Suprapubic skin (tissue), 4 donors: Measurements from ENCODE around the gene IGFBP3. TPM values are rescaled to one million over a fixed set of nuclear protein-coding genes. Genes with fewer than 3 reads are reported as not detected.

Experiments
- DNase-seq, 2 donors: peaks; one replicate each; pipeline ENCODE4 v3.0.0-alpha.2; 2019; ENCODE audit warnings: low spot score in 2 of 2
- H3K27ac ChIP-seq: fragments of 200-600 bp; sonication (generic); one replicate; pipeline ENCODE4 v1.5.1; 2019
- H3K27me3 ChIP-seq: fragments of 200-600 bp; sonication (generic); one replicate; pipeline ENCODE4 v1.5.1; 2019
- H3K36me3 ChIP-seq: fragments of 200-600 bp; sonication (generic); one replicate; pipeline ENCODE4 v1.5.1; 2019
- H3K4me1 ChIP-seq: fragments of 200-600 bp; sonication (generic); one replicate; pipeline ENCODE4 v1.5.1; 2019
- H3K4me3 ChIP-seq: fragments of 200-600 bp; sonication (generic); one replicate; pipeline ENCODE4 v1.5.1; 2019; ENCODE audit warnings: mild to moderate bottlenecking
- H3K9me3 ChIP-seq: fragments of 200-600 bp; sonication (generic); one replicate; pipeline ENCODE4 v1.5.1; 2019
- EP300 ChIP-seq: sonication (generic); formaldehyde crosslinking; IDR thresholded peaks from one replicate; pipeline ENCODE4 v1.6.1; 2017; ENCODE audit warnings: antibody characterized with exemption
- POLR2A ChIP-seq, 2 donors: fragments of 450-650 bp; IDR thresholded peaks; one replicate each; pipeline ENCODE4 v1.6.1; 2017; ENCODE audit warnings: antibody characterized with exemption in 2 of 2, mild to moderate bottlenecking in 2 of 2, moderate library complexity in 2 of 2
- POLR2AphosphoS5 ChIP-seq, 3 donors: sonication (generic); formaldehyde crosslinking; IDR thresholded peaks; one replicate each; pipeline ENCODE4 v1.6.1; 2017; ENCODE audit warnings: antibody characterized with exemption in 3 of 3
- WGBS: methylation state at CpG from one replicate; pipeline ENCODE4 v1.1.5; 2018; 5-methylcytosine and 5-hydroxymethylcytosine counted together
- total RNA-seq, 4 donors: library from RNA; depleted of rRNA; stranded (reverse); fragments of >200 nt; gene quantifications; one replicate each; pipeline ENCODE4 v1.1.0, GENCODE V29; 2016
- TF ChIP-seq, protein P1 (sequence below), 2 donors: fragments of 200-600 bp in 1 of 2; fragments of 450-650 bp in 1 of 2; sonication (generic) in 1 of 2; IDR thresholded peaks; one replicate each; pipeline ENCODE4 v1.5.1; 2016 to 2019; ENCODE audit warnings: antibody characterized with exemption in 2 of 2, mild to moderate bottlenecking in 1 of 2, moderate library complexity in 1 of 2

IGFBP3 gene
- total RNA-seq, 4 donors from 2014 or later = 120 to 519 (median 223) TPM

DNA sequence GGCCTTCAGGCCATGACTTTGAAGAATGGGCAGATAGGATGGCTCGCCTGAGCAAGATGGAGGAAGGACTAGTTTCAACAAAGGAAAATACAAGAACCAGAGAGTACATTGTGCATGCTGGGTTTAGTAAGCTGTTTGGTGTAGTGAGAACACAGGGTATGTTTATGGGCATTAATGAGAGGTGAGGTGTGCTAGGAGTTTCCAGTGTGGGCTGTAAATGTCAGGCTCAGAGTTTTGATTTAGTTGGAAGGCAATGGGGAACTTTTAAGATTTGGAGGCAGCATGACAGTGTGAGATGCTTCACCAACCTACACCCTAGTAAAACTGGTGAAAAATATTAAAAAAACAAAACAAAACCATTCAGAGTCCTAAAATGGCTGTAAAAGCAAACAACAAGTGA, 19.5 kb downstream of the IGFBP3 start:
- DNase-seq = no peak
- H3K36me3 ChIP-seq = no peaks in the 10 kb centered on the region
- H3K27me3 ChIP-seq = no peaks in the 10 kb centered on the region
- TF ChIP-seq, protein P1, sequence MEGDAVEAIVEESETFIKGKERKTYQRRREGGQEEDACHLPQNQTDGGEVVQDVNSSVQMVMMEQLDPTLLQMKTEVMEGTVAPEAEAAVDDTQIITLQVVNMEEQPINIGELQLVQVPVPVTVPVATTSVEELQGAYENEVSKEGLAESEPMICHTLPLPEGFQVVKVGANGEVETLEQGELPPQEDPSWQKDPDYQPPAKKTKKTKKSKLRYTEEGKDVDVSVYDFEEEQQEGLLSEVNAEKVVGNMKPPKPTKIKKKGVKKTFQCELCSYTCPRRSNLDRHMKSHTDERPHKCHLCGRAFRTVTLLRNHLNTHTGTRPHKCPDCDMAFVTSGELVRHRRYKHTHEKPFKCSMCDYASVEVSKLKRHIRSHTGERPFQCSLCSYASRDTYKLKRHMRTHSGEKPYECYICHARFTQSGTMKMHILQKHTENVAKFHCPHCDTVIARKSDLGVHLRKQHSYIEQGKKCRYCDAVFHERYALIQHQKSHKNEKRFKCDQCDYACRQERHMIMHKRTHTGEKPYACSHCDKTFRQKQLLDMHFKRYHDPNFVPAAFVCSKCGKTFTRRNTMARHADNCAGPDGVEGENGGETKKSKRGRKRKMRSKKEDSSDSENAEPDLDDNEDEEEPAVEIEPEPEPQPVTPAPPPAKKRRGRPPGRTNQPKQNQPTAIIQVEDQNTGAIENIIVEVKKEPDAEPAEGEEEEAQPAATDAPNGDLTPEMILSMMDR (IDR thresholded peaks at IDR 0.05) = no peak
- TF ChIP-seq POLR2A (IDR thresholded peaks at IDR 0.05) (no peak), POLR2AphosphoS5 (IDR thresholded peaks at IDR 0.05) (no peak), EP300 (no peak)
- H3K4me3 ChIP-seq = no peak overlapping the region
- no peak overlapping the region for H3K27ac ChIP-seq
- no peaks in the 10 kb centered on the region for H3K9me3 ChIP-seq
- 85% methylated on average over 1 of the region's 1 CpG for WGBS
- no peaks in the 10 kb centered on the region for H3K4me1 ChIP-seq

DNA sequence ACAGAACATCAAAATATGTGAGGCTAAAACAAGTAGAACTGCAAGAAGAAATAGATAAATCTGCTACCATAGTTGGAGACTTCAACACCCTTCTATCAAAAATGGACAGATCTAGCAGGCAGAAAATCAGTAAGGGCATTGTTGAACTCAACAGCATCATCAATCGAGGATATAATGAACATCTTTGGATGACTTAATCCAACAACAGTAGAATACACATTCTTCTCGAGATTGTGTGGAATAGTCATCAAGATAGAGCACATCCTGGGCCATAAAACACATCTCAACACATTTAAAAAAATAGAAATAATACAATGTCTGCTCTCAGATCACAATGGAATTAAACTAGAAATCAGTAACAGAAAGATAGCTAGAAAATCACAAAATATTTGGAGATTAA, 22.9 kb downstream of the IGFBP3 start:
- 70% methylated on average over 2 of the region's 2 CpGs for WGBS

DNA sequence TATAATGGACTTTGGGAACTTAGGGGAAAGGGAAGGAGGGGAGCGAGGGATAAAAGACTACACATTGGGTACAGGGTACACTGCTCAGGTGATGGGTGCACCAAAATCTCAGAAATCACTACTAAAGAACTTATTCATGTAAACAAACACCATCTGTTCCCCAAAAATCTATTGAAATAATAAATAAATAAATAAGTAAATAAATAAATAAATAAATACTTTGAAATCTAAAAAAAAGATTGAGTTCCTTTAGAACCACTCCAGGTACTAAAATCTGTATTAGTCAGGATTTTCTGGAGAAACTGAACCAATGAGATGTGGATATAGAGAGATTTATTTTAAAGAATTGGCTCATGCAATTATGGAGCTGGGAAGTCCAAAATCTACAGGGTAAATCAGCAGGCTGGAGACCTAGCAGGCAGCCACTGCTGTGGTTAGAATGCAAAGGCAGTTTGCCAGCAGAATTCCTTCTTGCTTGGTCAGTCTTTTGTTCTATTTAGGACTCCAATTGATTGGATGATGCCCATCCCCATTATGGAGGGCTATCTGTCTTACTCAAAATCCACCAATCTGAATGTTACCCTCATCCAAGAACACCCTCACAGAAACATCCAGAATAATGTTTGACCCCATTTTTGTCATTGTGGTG, 23.9 kb downstream of the IGFBP3 start:
- no peaks in the 10 kb centered on the region for H3K9me3 ChIP-seq
- peaks cover 10% of the 10 kb centered on the region for H3K27me3 ChIP-seq
- WGBS = 100% methylated on average over 1 of the region's 1 CpG
- no peak overlapping the region for H3K27ac ChIP-seq
- TF ChIP-seq, protein P1 (IDR thresholded peaks at IDR 0.05) = no peak
- TF ChIP-seq EP300 (no peak), POLR2AphosphoS5 (IDR thresholded peaks at IDR 0.05) (no peak), POLR2A (IDR thresholded peaks at IDR 0.05) (no peak)
- no peak for DNase-seq
- H3K4me3 ChIP-seq = no peak overlapping the region
- no peaks in the 10 kb centered on the region for H3K4me1 ChIP-seq
- H3K36me3 ChIP-seq = no peaks in the 10 kb centered on the region

More for the DNA sequence above, 22.9 kb downstream of the IGFBP3 start:
- H3K4me3 ChIP-seq = no peak overlapping the region
- no peaks in the 10 kb centered on the region for H3K9me3 ChIP-seq
- H3K27me3 ChIP-seq = peaks cover 10% of the 10 kb centered on the region
- TF ChIP-seq POLR2AphosphoS5 (IDR thresholded peaks at IDR 0.05) (no peak), POLR2A (IDR thresholded peaks at IDR 0.05) (no peak), EP300 (no peak)
- TF ChIP-seq, protein P1 (IDR thresholded peaks at IDR 0.05) = no peak
- H3K4me1 ChIP-seq = no peaks in the 10 kb centered on the region
- no peaks in the 10 kb centered on the region for H3K36me3 ChIP-seq
- DNase-seq = no peak
- no peak overlapping the region for H3K27ac ChIP-seq

- H3K36me3 ChIP-seq = no peaks in the 10 kb centered on the region
- H3K27me3 ChIP-seq = peaks cover 20% of the 10 kb centered on the region
- H3K4me3 ChIP-seq = no peak overlapping the region
- no peak for DNase-seq
- H3K27ac ChIP-seq = no peak overlapping the region
- H3K4me1 ChIP-seq = no peaks in the 10 kb centered on the region
- no peaks in the 10 kb centered on the region for H3K9me3 ChIP-seq
- no peak for TF ChIP-seq EP300
Observed at GRCh38 chr7:45894665-45895062, 26.4 kb downstream of the IGFBP3 start.

GRCh38 chr7:45893996-45894664, 26.9 kb downstream of the IGFBP3 start:
- Histone ChIP-seq H3K36me3 (no peaks in the 10 kb centered on the region), H3K4me3 (no peak overlapping the region), H3K9me3 (no peaks in the 10 kb centered on the region), H3K4me1 (peaks cover under 1% of the 10 kb centered on the region), H3K27ac (no peak overlapping the region), H3K27me3 (peaks cover 25% of the 10 kb centered on the region)
- DNase-seq = no peak
- 85% methylated on average over 3 of the region's 4 CpGs for WGBS
- TF ChIP-seq POLR2A (IDR thresholded peaks at IDR 0.05) (no peak), POLR2AphosphoS5 (IDR thresholded peaks at IDR 0.05) (no peak), EP300 (no peak)
- TF ChIP-seq, protein P1 (IDR thresholded peaks at IDR 0.05) = no peak
